GM23338 (cell line): ENCODE results near the gene ATCAY. TPM values are rescaled to one million over a fixed set of nuclear protein-coding genes. Genes with fewer than 3 reads are reported as not detected.

Source experiments
- ATAC-seq: fragments of 200-7000 bp; cut with Tn5 transposase; 3 replicates; pipeline ENCODE4 v1.9.1; 2020
- DNase-seq: peaks from one replicate; pipeline ENCODE4 v3.0.0-alpha.2; 2015; ENCODE audit warnings: low spot score
- H2AFZ ChIP-seq: fragments of 200-600 bp; sonication (generic); 2 replicates; pipeline ENCODE4 v1.8.0; 2016; ENCODE audit warnings: antibody characterized with exemption, mild to moderate bottlenecking, moderate library complexity
- H3F3A ChIP-seq: fragments of 200-600 bp; sonication (generic); replicated peaks from 2 replicates; pipeline ENCODE4 v1.8.0; 2017; ENCODE audit warnings: antibody characterized with exemption, mixed run types, low read depth
- H3K27ac ChIP-seq: fragments of 200-600 bp; sonication (generic); 2 replicates; pipeline ENCODE4 v1.6.1; 2016; ENCODE audit warnings: low read depth
- H3K27me3 ChIP-seq: fragments of 200-600 bp; sonication (generic); 2 replicates; pipeline ENCODE4 v1.8.0; 2016; ENCODE audit warnings: mild to moderate bottlenecking, mixed run types, moderate library complexity; ENCODE audit not compliant: insufficient read depth
- H3K36me3 ChIP-seq: fragments of 200-600 bp; sonication (generic); 2 replicates; pipeline ENCODE4 v1.8.0; 2016; ENCODE audit warnings: mild to moderate bottlenecking; ENCODE audit not compliant: insufficient read depth
- H3K4me1 ChIP-seq: fragments of 200-600 bp; sonication (generic); 2 replicates; pipeline ENCODE4 v1.8.0; 2016; ENCODE audit warnings: mild to moderate bottlenecking, moderate library complexity; ENCODE audit not compliant: insufficient read depth
- H3K4me2 ChIP-seq: fragments of 200-600 bp; sonication (generic); 2 replicates; pipeline ENCODE4 v1.7.1; 2017; ENCODE audit warnings: mixed run types
- H3K4me3 ChIP-seq: fragments of 200-600 bp; sonication (generic); 2 replicates; pipeline ENCODE4 v1.6.1; 2016; ENCODE audit warnings: mixed run types
- H3K79me2 ChIP-seq: fragments of 200-600 bp; sonication (generic); replicated peaks from 2 replicates; pipeline ENCODE4 v1.8.0; 2017; ENCODE audit warnings: mild to moderate bottlenecking; ENCODE audit not compliant: insufficient read depth
- H3K9me2 ChIP-seq: fragments of 200-600 bp; sonication (generic); 2 replicates; pipeline ENCODE4 v1.8.0; 2017; ENCODE audit not compliant: insufficient read depth
- H4K20me1 ChIP-seq: fragments of 200-600 bp; sonication (generic); replicated peaks from 2 replicates; pipeline ENCODE4 v1.8.0; 2017; ENCODE audit warnings: mild to moderate bottlenecking; ENCODE audit not compliant: insufficient read depth
- H3K27ac Mint-ChIP-seq: 2 replicates; pipeline ENCODE4 v1.8.0; 2020; ENCODE audit warnings: inconsistent platforms, mild to moderate bottlenecking, moderate library complexity, mixed read lengths
- H3K27me3 Mint-ChIP-seq: 3 replicates; pipeline ENCODE4 v1.8.0; 2022; ENCODE audit warnings: low read depth, mild to moderate bottlenecking, moderate library complexity, mixed read lengths, inconsistent platforms; ENCODE audit not compliant: insufficient read depth, poor library complexity
- H3K36me3 Mint-ChIP-seq: 3 replicates; pipeline ENCODE4 v1.8.0; 2021; ENCODE audit warnings: low read depth, mild to moderate bottlenecking, inconsistent platforms, moderate library complexity, mixed read lengths
- H3K4me1 Mint-ChIP-seq: 3 replicates; pipeline ENCODE4 v1.8.0; 2020; ENCODE audit warnings: mild to moderate bottlenecking, inconsistent platforms, mixed read lengths
- H3K4me3 Mint-ChIP-seq: 3 replicates; pipeline ENCODE4 v1.8.0; 2021; ENCODE audit warnings: moderate library complexity, mild to moderate bottlenecking, inconsistent platforms, mixed read lengths
- H3K9me3 Mint-ChIP-seq: 3 replicates; pipeline ENCODE4 v1.8.0; 2020; ENCODE audit warnings: moderate library complexity, mild to moderate bottlenecking, inconsistent platforms, mixed read lengths
- CREB1 ChIP-seq: fragments of 250-450 bp; sonication (Bioruptor Pico); IDR thresholded peaks from 2 replicates; pipeline ENCODE4 v1.5.0; 2020; ENCODE audit warnings: low read depth, mild to moderate bottlenecking, moderate library complexity
- EZH2 ChIP-seq: fragments of 200-600 bp; sonication (generic); IDR thresholded peaks from one replicate; pipeline ENCODE4 v1.8.0; 2017; ENCODE audit warnings: antibody characterized with exemption, mild to moderate bottlenecking, low read depth; ENCODE audit not compliant: unreplicated experiment
- EZH2phosphoT487 ChIP-seq: fragments of 200-600 bp; sonication (generic); IDR thresholded peaks from one replicate; pipeline ENCODE4 v1.8.1; 2018; ENCODE audit warnings: antibody characterized with exemption; ENCODE audit not compliant: unreplicated experiment
- JUNB ChIP-seq: IDR thresholded peaks from one replicate; pipeline ENCODE4 v1.6.1; 2016; ENCODE audit warnings: antibody characterized with exemption; ENCODE audit not compliant: unreplicated experiment
- NANOG ChIP-seq: IDR thresholded peaks from 2 replicates; pipeline ENCODE4 v1.6.1; 2016; ENCODE audit warnings: antibody characterized with exemption, borderline replicate concordance
- POLR2AphosphoS5 ChIP-seq: IDR thresholded peaks from 2 replicates; pipeline ENCODE4 v1.6.1; 2016; ENCODE audit warnings: antibody characterized with exemption, low read depth
- STAT1 ChIP-seq: IDR thresholded peaks from one replicate; pipeline ENCODE4 v1.6.1; 2016; ENCODE audit warnings: antibody characterized with exemption; ENCODE audit not compliant: unreplicated experiment
- ZNF114 ChIP-seq: fragments of 250-450 bp; sonication (Bioruptor Pico); IDR thresholded peaks from 2 replicates; pipeline ENCODE4 v1.5.0; 2020; ENCODE audit warnings: mild to moderate bottlenecking, moderate library complexity
- ZNF331 ChIP-seq: fragments of 250-450 bp; sonication (Bioruptor Pico); IDR thresholded peaks from 2 replicates; pipeline ENCODE4 v1.5.0; 2020; ENCODE audit warnings: low read depth, mild to moderate bottlenecking, moderate library complexity
- polyA plus RNA-seq: library from polyadenylated mRNA; unstranded; fragments of >200 nt; fragmentation: Nextera tagmentation; extraction: Ambion mirVana; gene quantifications from 2 replicates; pipeline ENCODE4 v1.2.1, GENCODE V29; 2016
- total RNA-seq: library from RNA; depleted of rRNA; stranded (reverse); fragments of >200 nt; shearing (Covaris generic); gene quantifications from 2 replicates; pipeline ENCODE4 v1.2.3, GENCODE V29; 2014
- TF ChIP-seq, protein P1 (sequence below): IDR thresholded peaks from 2 replicates; pipeline ENCODE4 v1.6.1; 2016; ENCODE audit warnings: antibody characterized with exemption
- TF ChIP-seq, protein P2 (sequence below): fragments of 250-450 bp; sonication (Bioruptor Pico); IDR thresholded peaks from 2 replicates; pipeline ENCODE4 v1.5.0; 2020; ENCODE audit warnings: mild to moderate bottlenecking, moderate library complexity
- TF ChIP-seq, protein P3 (sequence below), 2 experiments: fragments of 200-600 bp in 1 of 2; sonication (generic) in 1 of 2; conservative IDR thresholded peaks; 2 replicates each; pipeline versions ENCODE4 v1.5.1 to v1.6.1; 2016 to 2017; ENCODE audit warnings: antibody characterized with exemption in 2 of 2, low read depth in 2 of 2, mild to moderate bottlenecking in 2 of 2, moderate library complexity in 1 of 2
- TF ChIP-seq, protein P4 (sequence below): IDR thresholded peaks from one replicate; pipeline ENCODE4 v1.6.1; 2018; ENCODE audit warnings: antibody characterized with exemption; ENCODE audit not compliant: unreplicated experiment

The ATCAY gene
- total and polyA plus RNA-seq, 2 experiments from 2014 or later, result 16.9 to 45.7 TPM

- no peak overlapping the region for H3K4me3 Mint-ChIP-seq
- H3K4me1 Mint-ChIP-seq, result no peaks in the 10 kb centered on the region
- TF ChIP-seq ZNF114 (no peak), CREB1 (CRISPR knock-in tag) (no peak), NANOG (no peak), EZH2 (no peak), POLR2AphosphoS5 (no peak), JUNB (no peak), STAT1 (no peak), ZNF331 (no peak), EZH2phosphoT487 (no peak)
- TF ChIP-seq, protein P1, sequence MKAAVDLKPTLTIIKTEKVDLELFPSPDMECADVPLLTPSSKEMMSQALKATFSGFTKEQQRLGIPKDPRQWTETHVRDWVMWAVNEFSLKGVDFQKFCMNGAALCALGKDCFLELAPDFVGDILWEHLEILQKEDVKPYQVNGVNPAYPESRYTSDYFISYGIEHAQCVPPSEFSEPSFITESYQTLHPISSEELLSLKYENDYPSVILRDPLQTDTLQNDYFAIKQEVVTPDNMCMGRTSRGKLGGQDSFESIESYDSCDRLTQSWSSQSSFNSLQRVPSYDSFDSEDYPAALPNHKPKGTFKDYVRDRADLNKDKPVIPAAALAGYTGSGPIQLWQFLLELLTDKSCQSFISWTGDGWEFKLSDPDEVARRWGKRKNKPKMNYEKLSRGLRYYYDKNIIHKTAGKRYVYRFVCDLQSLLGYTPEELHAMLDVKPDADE, result no peak
- TF ChIP-seq, protein P2, sequence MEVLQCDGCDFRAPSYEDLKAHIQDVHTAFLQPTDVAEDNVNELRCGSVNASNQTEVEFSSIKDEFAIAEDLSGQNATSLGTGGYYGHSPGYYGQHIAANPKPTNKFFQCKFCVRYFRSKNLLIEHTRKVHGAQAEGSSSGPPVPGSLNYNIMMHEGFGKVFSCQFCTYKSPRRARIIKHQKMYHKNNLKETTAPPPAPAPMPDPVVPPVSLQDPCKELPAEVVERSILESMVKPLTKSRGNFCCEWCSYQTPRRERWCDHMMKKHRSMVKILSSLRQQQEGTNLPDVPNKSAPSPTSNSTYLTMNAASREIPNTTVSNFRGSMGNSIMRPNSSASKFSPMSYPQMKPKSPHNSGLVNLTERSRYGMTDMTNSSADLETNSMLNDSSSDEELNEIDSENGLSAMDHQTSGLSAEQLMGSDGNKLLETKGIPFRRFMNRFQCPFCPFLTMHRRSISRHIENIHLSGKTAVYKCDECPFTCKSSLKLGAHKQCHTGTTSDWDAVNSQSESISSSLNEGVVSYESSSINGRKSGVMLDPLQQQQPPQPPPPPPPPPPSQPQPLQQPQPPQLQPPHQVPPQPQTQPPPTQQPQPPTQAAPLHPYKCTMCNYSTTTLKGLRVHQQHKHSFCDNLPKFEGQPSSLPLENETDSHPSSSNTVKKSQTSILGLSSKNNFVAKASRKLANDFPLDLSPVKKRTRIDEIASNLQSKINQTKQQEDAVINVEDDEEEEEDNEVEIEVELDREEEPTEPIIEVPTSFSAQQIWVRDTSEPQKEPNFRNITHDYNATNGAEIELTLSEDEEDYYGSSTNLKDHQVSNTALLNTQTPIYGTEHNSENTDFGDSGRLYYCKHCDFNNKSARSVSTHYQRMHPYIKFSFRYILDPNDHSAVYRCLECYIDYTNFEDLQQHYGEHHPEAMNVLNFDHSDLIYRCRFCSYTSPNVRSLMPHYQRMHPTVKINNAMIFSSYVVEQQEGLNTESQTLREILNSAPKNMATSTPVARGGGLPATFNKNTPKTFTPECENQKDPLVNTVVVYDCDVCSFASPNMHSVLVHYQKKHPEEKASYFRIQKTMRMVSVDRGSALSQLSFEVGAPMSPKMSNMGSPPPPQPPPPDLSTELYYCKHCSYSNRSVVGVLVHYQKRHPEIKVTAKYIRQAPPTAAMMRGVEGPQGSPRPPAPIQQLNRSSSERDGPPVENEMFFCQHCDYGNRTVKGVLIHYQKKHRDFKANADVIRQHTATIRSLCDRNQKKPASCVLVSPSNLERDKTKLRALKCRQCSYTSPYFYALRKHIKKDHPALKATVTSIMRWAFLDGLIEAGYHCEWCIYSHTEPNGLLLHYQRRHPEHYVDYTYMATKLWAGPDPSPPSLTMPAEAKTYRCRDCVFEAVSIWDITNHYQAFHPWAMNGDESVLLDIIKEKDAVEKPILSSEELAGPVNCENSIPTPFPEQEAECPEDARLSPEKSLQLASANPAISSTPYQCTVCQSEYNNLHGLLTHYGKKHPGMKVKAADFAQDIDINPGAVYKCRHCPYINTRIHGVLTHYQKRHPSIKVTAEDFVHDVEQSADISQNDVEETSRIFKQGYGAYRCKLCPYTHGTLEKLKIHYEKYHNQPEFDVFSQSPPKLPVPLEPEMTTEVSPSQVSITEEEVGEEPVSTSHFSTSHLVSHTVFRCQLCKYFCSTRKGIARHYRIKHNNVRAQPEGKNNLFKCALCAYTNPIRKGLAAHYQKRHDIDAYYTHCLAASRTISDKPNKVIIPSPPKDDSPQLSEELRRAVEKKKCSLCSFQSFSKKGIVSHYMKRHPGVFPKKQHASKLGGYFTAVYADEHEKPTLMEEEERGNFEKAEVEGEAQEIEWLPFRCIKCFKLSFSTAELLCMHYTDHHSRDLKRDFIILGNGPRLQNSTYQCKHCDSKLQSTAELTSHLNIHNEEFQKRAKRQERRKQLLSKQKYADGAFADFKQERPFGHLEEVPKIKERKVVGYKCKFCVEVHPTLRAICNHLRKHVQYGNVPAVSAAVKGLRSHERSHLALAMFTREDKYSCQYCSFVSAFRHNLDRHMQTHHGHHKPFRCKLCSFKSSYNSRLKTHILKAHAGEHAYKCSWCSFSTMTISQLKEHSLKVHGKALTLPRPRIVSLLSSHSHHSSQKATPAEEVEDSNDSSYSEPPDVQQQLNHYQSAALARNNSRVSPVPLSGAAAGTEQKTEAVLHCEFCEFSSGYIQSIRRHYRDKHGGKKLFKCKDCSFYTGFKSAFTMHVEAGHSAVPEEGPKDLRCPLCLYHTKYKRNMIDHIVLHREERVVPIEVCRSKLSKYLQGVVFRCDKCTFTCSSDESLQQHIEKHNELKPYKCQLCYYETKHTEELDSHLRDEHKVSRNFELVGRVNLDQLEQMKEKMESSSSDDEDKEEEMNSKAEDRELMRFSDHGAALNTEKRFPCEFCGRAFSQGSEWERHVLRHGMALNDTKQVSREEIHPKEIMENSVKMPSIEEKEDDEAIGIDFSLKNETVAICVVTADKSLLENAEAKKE (CRISPR knock-in tag), result no peak
- TF ChIP-seq, protein P3, sequence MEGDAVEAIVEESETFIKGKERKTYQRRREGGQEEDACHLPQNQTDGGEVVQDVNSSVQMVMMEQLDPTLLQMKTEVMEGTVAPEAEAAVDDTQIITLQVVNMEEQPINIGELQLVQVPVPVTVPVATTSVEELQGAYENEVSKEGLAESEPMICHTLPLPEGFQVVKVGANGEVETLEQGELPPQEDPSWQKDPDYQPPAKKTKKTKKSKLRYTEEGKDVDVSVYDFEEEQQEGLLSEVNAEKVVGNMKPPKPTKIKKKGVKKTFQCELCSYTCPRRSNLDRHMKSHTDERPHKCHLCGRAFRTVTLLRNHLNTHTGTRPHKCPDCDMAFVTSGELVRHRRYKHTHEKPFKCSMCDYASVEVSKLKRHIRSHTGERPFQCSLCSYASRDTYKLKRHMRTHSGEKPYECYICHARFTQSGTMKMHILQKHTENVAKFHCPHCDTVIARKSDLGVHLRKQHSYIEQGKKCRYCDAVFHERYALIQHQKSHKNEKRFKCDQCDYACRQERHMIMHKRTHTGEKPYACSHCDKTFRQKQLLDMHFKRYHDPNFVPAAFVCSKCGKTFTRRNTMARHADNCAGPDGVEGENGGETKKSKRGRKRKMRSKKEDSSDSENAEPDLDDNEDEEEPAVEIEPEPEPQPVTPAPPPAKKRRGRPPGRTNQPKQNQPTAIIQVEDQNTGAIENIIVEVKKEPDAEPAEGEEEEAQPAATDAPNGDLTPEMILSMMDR (conservative IDR thresholded peaks at IDR 0.05; ENCODE audit: low read depth in 2 of 2), result no peak
- TF ChIP-seq, protein P4, sequence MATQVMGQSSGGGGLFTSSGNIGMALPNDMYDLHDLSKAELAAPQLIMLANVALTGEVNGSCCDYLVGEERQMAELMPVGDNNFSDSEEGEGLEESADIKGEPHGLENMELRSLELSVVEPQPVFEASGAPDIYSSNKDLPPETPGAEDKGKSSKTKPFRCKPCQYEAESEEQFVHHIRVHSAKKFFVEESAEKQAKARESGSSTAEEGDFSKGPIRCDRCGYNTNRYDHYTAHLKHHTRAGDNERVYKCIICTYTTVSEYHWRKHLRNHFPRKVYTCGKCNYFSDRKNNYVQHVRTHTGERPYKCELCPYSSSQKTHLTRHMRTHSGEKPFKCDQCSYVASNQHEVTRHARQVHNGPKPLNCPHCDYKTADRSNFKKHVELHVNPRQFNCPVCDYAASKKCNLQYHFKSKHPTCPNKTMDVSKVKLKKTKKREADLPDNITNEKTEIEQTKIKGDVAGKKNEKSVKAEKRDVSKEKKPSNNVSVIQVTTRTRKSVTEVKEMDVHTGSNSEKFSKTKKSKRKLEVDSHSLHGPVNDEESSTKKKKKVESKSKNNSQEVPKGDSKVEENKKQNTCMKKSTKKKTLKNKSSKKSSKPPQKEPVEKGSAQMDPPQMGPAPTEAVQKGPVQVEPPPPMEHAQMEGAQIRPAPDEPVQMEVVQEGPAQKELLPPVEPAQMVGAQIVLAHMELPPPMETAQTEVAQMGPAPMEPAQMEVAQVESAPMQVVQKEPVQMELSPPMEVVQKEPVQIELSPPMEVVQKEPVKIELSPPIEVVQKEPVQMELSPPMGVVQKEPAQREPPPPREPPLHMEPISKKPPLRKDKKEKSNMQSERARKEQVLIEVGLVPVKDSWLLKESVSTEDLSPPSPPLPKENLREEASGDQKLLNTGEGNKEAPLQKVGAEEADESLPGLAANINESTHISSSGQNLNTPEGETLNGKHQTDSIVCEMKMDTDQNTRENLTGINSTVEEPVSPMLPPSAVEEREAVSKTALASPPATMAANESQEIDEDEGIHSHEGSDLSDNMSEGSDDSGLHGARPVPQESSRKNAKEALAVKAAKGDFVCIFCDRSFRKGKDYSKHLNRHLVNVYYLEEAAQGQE, result no peak
- no peaks in the 10 kb centered on the region for H3F3A ChIP-seq
- peaks cover 61% of the 10 kb centered on the region for H3K36me3 Mint-ChIP-seq
- no peaks in the 10 kb centered on the region for H3K79me2 ChIP-seq
- H3K9me2 ChIP-seq, result 0 out of 2 replicates have a peak, but pooled peaks cover 6% of the 10 kb centered on the region
- H3K27ac ChIP-seq, result no peak overlapping the region
- no peak overlapping the region for H3K4me3 ChIP-seq
- peaks cover 13% of the 10 kb centered on the region; the same call in 2 of the 3 replicates for H3K9me3 Mint-ChIP-seq
- DNase-seq (no peak), ATAC-seq (no peak)
- no peaks in the 10 kb centered on the region for H4K20me1 ChIP-seq
- H3K27me3 Mint-ChIP-seq, result peaks cover 5% of the 10 kb centered on the region
- peaks cover 22% of the 10 kb centered on the region for H3K36me3 ChIP-seq
- H3K4me1 ChIP-seq, result no peaks in the 10 kb centered on the region
- H2AFZ ChIP-seq, result no peak overlapping the region
- H3K4me2 ChIP-seq, result no peak overlapping the region
- no peak overlapping the region for H3K27ac Mint-ChIP-seq
- no peaks in the 10 kb centered on the region for H3K27me3 ChIP-seq
Observed at GRCh38 chr19:3923096-3923758, 42.7 kb downstream of the ATCAY start.
